K562 (cell line): Measurements from ENCODE around the gene NAGS.
"Not testable (repeated sequence)": the region's sequence is repeated elsewhere in the genome, so short reads cannot be mapped to it uniquely, and the experiment has no call there.

ENCODE experiments used
- EHMT2 ChIP-seq: fragments of 450-650 bp; IDR thresholded peaks from 2 replicates; pipeline ENCODE4 v1.6.1; 2018; ENCODE audit warnings: antibody characterized with exemption
- EZH2 ChIP-seq: IDR thresholded peaks from 2 replicates; pipeline ENCODE4 v1.6.1; 2012; ENCODE audit warnings: low read depth, mild to moderate bottlenecking, inconsistent platforms, low read length, borderline replicate concordance
- FOXA3 ChIP-seq, 2 experiments: fragments of 450-650 bp in 1 of 2; sonication (generic) in 1 of 2; formaldehyde crosslinking; IDR thresholded peaks in 1 of 2; conservative IDR thresholded peaks in 1 of 2; 2 replicates each; pipeline versions ENCODE4 v1.4.0 to v1.8.0; 2020 to 2022; ENCODE audit warnings: mild to moderate bottlenecking in 2 of 2, missing genetic modification reagents in 1 of 2
- MTA3 ChIP-seq: fragments of 450-650 bp; formaldehyde crosslinking; IDR thresholded peaks from 2 replicates; pipeline ENCODE4 v1.6.1; 2017; ENCODE audit warnings: mild to moderate bottlenecking, borderline replicate concordance
- POLR2B ChIP-seq: fragments of 450-650 bp; IDR thresholded peaks from 2 replicates; pipeline ENCODE4 v1.6.1; 2018; ENCODE audit warnings: low read depth; ENCODE audit not compliant: partially characterized antibody
- TEAD2 ChIP-seq: fragments of 450-650 bp; IDR thresholded peaks from 2 replicates; pipeline ENCODE4 v1.6.1; 2016; ENCODE audit warnings: missing genetic modification characterization, control low read depth, missing compliant biosample characterization
- TF ChIP-seq, protein P1 (sequence below), 3 experiments: IDR thresholded peaks in 2 of 3; conservative IDR thresholded peaks in 1 of 3; 2 replicates each; pipeline ENCODE4 v1.5.1; 2011 to 2012; ENCODE audit warnings: low read length in 3 of 3, mild to moderate bottlenecking in 3 of 3, control low read depth in 2 of 3, improper control_type of control experiment in 1 of 3, inconsistent platforms in 1 of 3, low read depth in 1 of 3, mixed read lengths in 1 of 3, moderate library complexity in 1 of 3; ENCODE audit not compliant: insufficient read depth in 2 of 3
- TF ChIP-seq, protein P2 (sequence below), 3 experiments: fragments of 200-800 bp in 1 of 3; fragments of 250-450 bp in 1 of 3; fragments of 450-650 bp in 1 of 3; sonication (Bioruptor Pico) in 1 of 3; sonication (Bioruptor generic) in 1 of 3; formaldehyde crosslinking in 1 of 3; IDR thresholded peaks; 2 replicates each; pipeline versions ENCODE4 v1.6.1 to v1.8.0; 2016 to 2022; ENCODE audit warnings: mild to moderate bottlenecking in 2 of 3, missing genetic modification characterization in 2 of 3, missing compliant biosample characterization in 1 of 3, moderate library complexity in 1 of 3
- TF ChIP-seq, protein P3 (sequence below): sonication (generic); formaldehyde crosslinking; IDR thresholded peaks from 2 replicates; pipeline ENCODE4 v1.8.1; 2023; ENCODE audit warnings: mild to moderate bottlenecking, missing genetic modification reagents

DNA sequence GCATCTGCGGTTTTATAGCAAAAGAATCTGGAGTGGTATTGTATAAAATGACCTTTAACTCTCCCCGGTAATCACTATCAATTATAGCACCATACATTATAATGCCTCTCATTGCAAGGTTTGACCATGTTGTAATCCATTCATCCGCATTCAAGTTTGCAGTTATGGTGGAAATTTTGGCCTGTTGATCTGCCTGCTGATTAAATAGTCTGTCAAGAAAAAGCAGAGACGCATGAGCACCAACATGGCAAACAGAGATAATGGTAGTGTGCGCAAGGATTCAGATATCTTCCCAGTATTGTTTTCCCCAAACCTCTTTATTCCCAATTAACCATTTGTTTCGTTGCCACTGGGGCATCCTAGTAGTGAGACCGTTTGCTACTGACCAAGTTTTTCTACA is 16.8 kb downstream of the NAGS start:
- TF ChIP-seq FOXA3 (CRISPR knock-in tag; conservative IDR thresholded peaks at IDR 0.05 in 1 of 2, IDR thresholded peaks at IDR 0.05 in 1 of 2); TEAD2 (tag); MTA3; EZH2; EHMT2; POLR2B: not testable (repeated sequence)
- TF ChIP-seq, protein P1, sequence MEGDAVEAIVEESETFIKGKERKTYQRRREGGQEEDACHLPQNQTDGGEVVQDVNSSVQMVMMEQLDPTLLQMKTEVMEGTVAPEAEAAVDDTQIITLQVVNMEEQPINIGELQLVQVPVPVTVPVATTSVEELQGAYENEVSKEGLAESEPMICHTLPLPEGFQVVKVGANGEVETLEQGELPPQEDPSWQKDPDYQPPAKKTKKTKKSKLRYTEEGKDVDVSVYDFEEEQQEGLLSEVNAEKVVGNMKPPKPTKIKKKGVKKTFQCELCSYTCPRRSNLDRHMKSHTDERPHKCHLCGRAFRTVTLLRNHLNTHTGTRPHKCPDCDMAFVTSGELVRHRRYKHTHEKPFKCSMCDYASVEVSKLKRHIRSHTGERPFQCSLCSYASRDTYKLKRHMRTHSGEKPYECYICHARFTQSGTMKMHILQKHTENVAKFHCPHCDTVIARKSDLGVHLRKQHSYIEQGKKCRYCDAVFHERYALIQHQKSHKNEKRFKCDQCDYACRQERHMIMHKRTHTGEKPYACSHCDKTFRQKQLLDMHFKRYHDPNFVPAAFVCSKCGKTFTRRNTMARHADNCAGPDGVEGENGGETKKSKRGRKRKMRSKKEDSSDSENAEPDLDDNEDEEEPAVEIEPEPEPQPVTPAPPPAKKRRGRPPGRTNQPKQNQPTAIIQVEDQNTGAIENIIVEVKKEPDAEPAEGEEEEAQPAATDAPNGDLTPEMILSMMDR (IDR thresholded peaks at IDR 0.05 in 2 of 3, conservative IDR thresholded peaks at IDR 0.05 in 1 of 3; ENCODE audit: insufficient read depth in 2 of 3, low read depth in 1 of 3, low read length in 3 of 3), result not testable (repeated sequence)
- TF ChIP-seq, protein P2, sequence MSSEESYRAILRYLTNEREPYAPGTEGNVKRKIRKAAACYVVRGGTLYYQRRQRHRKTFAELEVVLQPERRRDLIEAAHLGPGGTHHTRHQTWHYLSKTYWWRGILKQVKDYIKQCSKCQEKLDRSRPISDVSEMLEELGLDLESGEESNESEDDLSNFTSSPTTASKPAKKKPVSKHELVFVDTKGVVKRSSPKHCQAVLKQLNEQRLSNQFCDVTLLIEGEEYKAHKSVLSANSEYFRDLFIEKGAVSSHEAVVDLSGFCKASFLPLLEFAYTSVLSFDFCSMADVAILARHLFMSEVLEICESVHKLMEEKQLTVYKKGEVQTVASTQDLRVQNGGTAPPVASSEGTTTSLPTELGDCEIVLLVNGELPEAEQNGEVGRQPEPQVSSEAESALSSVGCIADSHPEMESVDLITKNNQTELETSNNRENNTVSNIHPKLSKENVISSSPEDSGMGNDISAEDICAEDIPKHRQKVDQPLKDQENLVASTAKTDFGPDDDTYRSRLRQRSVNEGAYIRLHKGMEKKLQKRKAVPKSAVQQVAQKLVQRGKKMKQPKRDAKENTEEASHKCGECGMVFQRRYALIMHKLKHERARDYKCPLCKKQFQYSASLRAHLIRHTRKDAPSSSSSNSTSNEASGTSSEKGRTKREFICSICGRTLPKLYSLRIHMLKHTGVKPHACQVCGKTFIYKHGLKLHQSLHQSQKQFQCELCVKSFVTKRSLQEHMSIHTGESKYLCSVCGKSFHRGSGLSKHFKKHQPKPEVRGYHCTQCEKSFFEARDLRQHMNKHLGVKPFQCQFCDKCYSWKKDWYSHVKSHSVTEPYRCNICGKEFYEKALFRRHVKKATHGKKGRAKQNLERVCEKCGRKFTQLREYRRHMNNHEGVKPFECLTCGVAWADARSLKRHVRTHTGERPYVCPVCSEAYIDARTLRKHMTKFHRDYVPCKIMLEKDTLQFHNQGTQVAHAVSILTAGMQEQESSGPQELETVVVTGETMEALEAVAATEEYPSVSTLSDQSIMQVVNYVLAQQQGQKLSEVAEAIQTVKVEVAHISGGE (CRISPR knock-in tag; IDR thresholded peaks at IDR 0.05), result not testable (repeated sequence)
- TF ChIP-seq, protein P3, sequence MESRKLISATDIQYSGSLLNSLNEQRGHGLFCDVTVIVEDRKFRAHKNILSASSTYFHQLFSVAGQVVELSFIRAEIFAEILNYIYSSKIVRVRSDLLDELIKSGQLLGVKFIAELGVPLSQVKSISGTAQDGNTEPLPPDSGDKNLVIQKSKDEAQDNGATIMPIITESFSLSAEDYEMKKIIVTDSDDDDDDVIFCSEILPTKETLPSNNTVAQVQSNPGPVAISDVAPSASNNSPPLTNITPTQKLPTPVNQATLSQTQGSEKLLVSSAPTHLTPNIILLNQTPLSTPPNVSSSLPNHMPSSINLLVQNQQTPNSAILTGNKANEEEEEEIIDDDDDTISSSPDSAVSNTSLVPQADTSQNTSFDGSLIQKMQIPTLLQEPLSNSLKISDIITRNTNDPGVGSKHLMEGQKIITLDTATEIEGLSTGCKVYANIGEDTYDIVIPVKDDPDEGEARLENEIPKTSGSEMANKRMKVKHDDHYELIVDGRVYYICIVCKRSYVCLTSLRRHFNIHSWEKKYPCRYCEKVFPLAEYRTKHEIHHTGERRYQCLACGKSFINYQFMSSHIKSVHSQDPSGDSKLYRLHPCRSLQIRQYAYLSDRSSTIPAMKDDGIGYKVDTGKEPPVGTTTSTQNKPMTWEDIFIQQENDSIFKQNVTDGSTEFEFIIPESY (CRISPR knock-in tag), result not testable (repeated sequence)
